Breast epithelium (tissue), 4 donors: ENCODE data around the gene BACH2. TPM values are rescaled to one million over a fixed set of nuclear protein-coding genes. Genes with fewer than 3 reads are reported as not detected.
"Not testable (repeated sequence)": the region's sequence is repeated elsewhere in the genome, so short reads cannot be mapped to it uniquely, and the experiment has no call there.

Experiments
- DNase-seq, 2 donors: peaks; one replicate each; pipeline ENCODE4 v3.0.0-alpha.2; 2019; ENCODE audit warnings: low spot score in 2 of 2
- H3K27ac ChIP-seq, 2 donors: fragments of 200-600 bp; sonication (generic) in 1 of 2; one replicate each; pipeline ENCODE4 v1.5.1; 2016 to 2019; ENCODE audit warnings: mild to moderate bottlenecking in 1 of 2
- H3K27me3 ChIP-seq, 2 donors: fragments of 200-600 bp; sonication (generic) in 1 of 2; one replicate each; pipeline versions ENCODE4 v1.5.1 to v1.6.0; 2017 to 2019; ENCODE audit warnings: control low read depth in 1 of 2, mild to moderate bottlenecking in 1 of 2
- H3K36me3 ChIP-seq: fragments of 200-600 bp; one replicate; pipeline ENCODE4 v1.5.1; 2019
- H3K4me1 ChIP-seq, 2 donors: fragments of 200-600 bp; sonication (generic); one replicate each; pipeline ENCODE4 v1.5.1; 2016 to 2019; ENCODE audit warnings: control low read depth in 1 of 2
- H3K4me3 ChIP-seq, 3 donors: fragments of 200-600 bp; sonication (generic); 1 replicate in 2 of 3; 2 replicates in 1 of 3; pipeline ENCODE4 v1.5.1; 2016 to 2019; ENCODE audit warnings: mild to moderate bottlenecking in 3 of 3, moderate library complexity in 2 of 3
- H3K9me3 ChIP-seq, 2 donors: fragments of 200-600 bp; sonication (generic) in 1 of 2; one replicate each; pipeline ENCODE4 v1.5.1; 2016 to 2019; ENCODE audit warnings: control low read depth in 1 of 2
- CTCF ChIP-seq, 3 donors: fragments of 450-650 bp; IDR thresholded peaks; one replicate each; pipeline ENCODE4 v1.5.1; 2016 to 2017; ENCODE audit warnings: antibody characterized with exemption in 3 of 3, mild to moderate bottlenecking in 3 of 3, moderate library complexity in 3 of 3
- POLR2A ChIP-seq: fragments of 450-650 bp; IDR thresholded peaks from one replicate; pipeline ENCODE4 v1.6.1; 2016; ENCODE audit warnings: antibody characterized with exemption, mild to moderate bottlenecking, moderate library complexity
- POLR2AphosphoS5 ChIP-seq, 3 donors: sonication (generic); formaldehyde crosslinking; IDR thresholded peaks; one replicate each; pipeline ENCODE4 v1.6.1; 2017; ENCODE audit warnings: antibody characterized with exemption in 3 of 3
- intact Hi-C: fragments of 100-400 bp; cut with DNase I; formaldehyde crosslinking; loops from one replicate; pipeline ENCODE4 v1.15.1; 2023; ENCODE audit warnings: low total_unique reads
- total RNA-seq, 3 donors: library from RNA; depleted of rRNA; stranded (reverse); fragments of >200 nt; gene quantifications; one replicate each; pipeline ENCODE4 v1.1.0, GENCODE V29; 2016

Gene BACH2
- total RNA-seq, 3 donors from 2014 or later, result 6.2 to 13.8 (median 7.0) TPM

DNA sequence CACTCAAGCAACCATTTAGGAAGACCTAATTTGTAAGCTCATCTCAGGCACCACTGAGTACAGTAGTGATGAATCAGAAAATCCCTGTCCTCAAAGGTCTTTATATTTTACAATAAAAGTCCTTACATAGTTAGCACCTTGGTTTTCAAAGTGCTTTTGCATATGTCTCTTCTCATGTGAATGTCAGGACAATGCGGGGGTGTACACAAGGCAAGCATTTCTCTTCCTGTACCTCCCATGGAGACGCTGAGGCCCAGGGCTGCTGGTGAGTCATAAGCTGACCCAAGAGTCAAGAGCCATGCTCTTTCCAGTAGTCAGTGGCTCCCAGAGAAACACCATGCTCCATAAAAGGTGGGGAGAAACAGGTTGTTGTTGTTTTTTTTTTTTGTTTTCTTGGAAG is 228.4 kb downstream of the BACH2 start:
- TF ChIP-seq POLR2A (no peak), POLR2AphosphoS5 (IDR thresholded peaks at IDR 0.05) (no peak), CTCF (IDR thresholded peaks at IDR 0.05) (no peak)
- Histone ChIP-seq H3K4me1 (no peaks in the 10 kb centered on the region), H3K27me3 (no peaks in the 10 kb centered on the region), H3K36me3 (no peaks in the 10 kb centered on the region), H3K9me3 (no peaks in the 10 kb centered on the region), H3K27ac (no peak overlapping the region), H3K4me3 (no peak overlapping the region)
- no peak for DNase-seq
- intact Hi-C loops, result no loop called here

DNA sequence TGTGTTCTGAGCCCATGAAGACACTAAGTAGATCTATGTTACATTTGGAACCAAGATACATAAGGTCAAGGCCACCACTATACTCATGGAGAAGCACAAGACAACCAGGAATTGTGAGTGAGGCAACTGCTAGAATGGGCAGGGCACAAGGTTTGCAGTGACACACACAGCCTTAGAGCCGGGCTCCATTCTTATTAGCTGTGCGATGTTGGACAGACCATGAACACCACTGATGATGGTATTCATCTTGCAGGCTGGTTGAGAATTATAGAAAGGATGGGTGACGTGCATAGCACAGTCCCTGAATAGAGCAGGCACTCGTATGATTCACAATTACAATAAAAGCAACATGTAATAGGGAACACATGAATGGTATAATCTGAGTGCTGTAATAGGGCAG is 229.9 kb downstream of the BACH2 start:
- Histone ChIP-seq H3K4me3 (no peak overlapping the region), H3K4me1 (no peaks in the 10 kb centered on the region), H3K9me3 (no peaks in the 10 kb centered on the region), H3K27ac (no peak overlapping the region), H3K36me3 (no peaks in the 10 kb centered on the region), H3K27me3 (no peaks in the 10 kb centered on the region)
- intact Hi-C loops, result no loop called here
- DNase-seq, result no peak
- TF ChIP-seq CTCF (IDR thresholded peaks at IDR 0.05), result no peak
- no peak for TF ChIP-seq POLR2AphosphoS5 (IDR thresholded peaks at IDR 0.05)
- TF ChIP-seq POLR2A, result no peak

DNA sequence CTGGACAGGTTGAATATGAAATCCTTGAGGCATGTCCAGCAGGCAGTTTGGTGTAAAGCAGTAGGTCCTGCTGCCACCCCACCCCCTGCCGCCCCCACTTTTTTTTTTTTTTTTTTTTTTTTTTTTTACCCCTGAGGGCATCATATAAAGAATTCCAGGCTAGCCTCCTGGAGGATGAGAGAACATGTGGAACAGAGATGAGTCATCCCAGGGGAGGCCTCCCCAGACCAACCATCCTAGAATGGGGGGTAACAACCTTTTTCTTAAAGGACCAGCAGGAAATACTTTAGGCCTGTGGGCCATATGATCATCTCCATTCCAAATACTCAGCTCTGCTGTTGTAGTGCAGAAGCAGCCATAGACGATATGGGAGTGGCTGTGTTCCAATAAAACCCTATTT is 231.5 kb downstream of the BACH2 start:
- Histone ChIP-seq H3K4me1 (no peaks in the 10 kb centered on the region), H3K9me3 (no peaks in the 10 kb centered on the region), H3K4me3 (no peak overlapping the region), H3K27me3 (no peaks in the 10 kb centered on the region), H3K36me3 (peaks cover 3% of the 10 kb centered on the region), H3K27ac (no peak overlapping the region)
- intact Hi-C loops, result no loop called here
- no peak for DNase-seq
- TF ChIP-seq POLR2AphosphoS5 (IDR thresholded peaks at IDR 0.05), result no peak
- no peak for TF ChIP-seq CTCF (IDR thresholded peaks at IDR 0.05)
- TF ChIP-seq POLR2A, result no peak

DNA sequence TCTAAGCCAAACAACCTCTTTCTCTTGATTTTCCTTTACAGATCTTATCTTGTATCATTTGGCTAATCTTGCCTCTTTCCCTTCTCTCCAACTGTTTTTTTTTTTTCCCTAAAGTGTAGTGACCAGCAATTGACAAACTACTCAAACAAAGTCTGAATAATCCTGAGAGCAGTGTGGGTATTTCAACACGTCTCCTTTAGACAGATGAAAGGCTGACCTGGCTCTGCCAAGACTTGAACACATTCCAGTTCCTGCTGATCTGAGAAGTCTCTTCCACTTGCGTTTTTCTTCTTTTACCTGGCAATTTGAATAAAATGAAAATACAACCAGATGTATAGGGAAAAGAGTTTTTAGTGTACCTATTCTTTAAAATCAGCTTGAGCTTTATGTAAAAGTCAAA is 234.0 kb downstream of the BACH2 start:
- no peak for DNase-seq
- TF ChIP-seq POLR2A, result no peak
- TF ChIP-seq CTCF (IDR thresholded peaks at IDR 0.05), result no peak
- TF ChIP-seq POLR2AphosphoS5 (IDR thresholded peaks at IDR 0.05), result no peak
- no peaks in the 10 kb centered on the region for H3K9me3 ChIP-seq
- intact Hi-C loops, result no loop called here
- peaks cover 4% of the 10 kb centered on the region for H3K36me3 ChIP-seq
- no peaks in the 10 kb centered on the region for H3K4me1 ChIP-seq
- H3K4me3 ChIP-seq, result no peak overlapping the region
- H3K27ac ChIP-seq, result no peak overlapping the region
- H3K27me3 ChIP-seq, result no peaks in the 10 kb centered on the region

DNA sequence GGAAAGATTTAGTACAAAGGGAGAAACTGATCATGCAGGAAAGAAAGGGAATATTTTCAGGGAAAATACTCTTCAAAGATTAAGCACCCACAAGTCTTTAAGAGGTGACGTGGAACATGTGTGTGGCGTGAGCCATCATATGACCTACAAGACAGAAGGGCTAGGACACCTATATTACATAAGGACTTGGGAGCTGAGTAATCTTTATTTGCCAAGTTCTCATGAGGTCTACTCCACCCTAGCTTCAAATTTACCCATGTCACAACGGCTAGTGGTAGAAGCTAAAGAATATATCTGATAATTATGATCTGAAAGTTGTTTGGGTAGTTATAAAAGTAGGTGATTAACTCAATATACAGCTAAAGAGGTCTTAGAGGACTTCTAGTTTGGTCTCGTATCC is 234.6 kb downstream of the BACH2 start:
- Histone ChIP-seq H3K27ac (no peak overlapping the region), H3K36me3 (peaks cover 4% of the 10 kb centered on the region), H3K4me3 (no peak overlapping the region), H3K9me3 (no peaks in the 10 kb centered on the region), H3K4me1 (no peaks in the 10 kb centered on the region), H3K27me3 (no peaks in the 10 kb centered on the region)
- TF ChIP-seq POLR2A, result no peak
- TF ChIP-seq CTCF (IDR thresholded peaks at IDR 0.05), result no peak
- no peak for TF ChIP-seq POLR2AphosphoS5 (IDR thresholded peaks at IDR 0.05)
- intact Hi-C loops, result no loop called here
- no peak for DNase-seq

DNA sequence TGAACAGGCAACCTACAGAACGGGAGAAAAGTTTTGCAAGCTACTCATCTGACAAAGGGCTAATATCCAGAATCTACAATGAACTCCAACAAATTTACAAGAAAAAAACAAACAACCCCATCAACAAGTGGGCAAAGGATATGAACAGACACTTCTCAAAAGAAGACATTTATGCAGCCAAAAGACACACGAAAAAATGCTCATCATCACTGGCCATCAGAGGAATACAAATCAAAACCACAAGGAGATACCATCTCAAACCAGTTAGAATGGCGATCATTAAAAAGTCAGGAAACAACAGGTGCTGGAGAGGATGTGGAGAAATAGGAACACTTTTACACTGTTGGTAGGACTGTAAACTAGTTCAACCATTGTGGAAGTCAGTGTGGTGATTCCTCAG is 237.5 kb downstream of the BACH2 start:
- H3K4me3 ChIP-seq, intact Hi-C loops: not testable (repeated sequence)

DNA sequence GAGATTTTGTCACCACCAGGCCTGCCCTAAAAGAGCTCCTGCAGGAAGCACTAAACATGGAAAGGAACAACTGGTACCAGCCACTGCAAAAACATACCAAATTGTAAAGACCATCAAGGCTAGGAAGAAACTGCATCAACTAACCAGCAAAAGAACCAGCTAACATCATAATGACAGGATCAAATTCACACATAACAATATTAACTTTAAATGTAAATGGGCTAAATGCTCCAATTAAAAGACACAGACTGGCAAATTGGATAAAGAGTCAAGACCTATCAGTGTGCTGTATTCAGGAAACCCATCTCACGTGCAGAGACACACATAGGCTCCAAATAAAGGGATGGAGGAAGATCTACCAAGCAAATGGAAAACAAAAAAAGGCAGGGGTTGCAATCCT is 240.7 kb downstream of the BACH2 start:
- intact Hi-C loops, H3K36me3 ChIP-seq, H3K4me3 ChIP-seq, H3K9me3 ChIP-seq, H3K4me1 ChIP-seq, H3K27ac ChIP-seq, H3K27me3 ChIP-seq, DNase-seq: not testable (repeated sequence)

More for the DNA sequence above, 237.5 kb downstream of the BACH2 start:
- DNase-seq, H3K27ac ChIP-seq, H3K36me3 ChIP-seq, H3K27me3 ChIP-seq, H3K9me3 ChIP-seq, H3K4me1 ChIP-seq: not testable (repeated sequence)

GRCh38 chr6:90054193-90054592 is 242.4 kb downstream of the BACH2 start:
- H3K27me3 ChIP-seq, H3K9me3 ChIP-seq, intact Hi-C loops, H3K27ac ChIP-seq, DNase-seq, H3K36me3 ChIP-seq, H3K4me1 ChIP-seq, H3K4me3 ChIP-seq: not testable (repeated sequence)
